SU-DHL-6 (cell line): Measurements from ENCODE around the gene GSS.

Experiments
- H2AFZ ChIP-seq: fragments of 200-600 bp; sonication (generic); 2 replicates; pipeline ENCODE4 v1.6.1; 2014; ENCODE audit warnings: low read depth, mild to moderate bottlenecking, moderate library complexity, mixed read lengths, antibody characterized with exemption, low read length; ENCODE audit not compliant: severe bottlenecking
- H3F3A ChIP-seq: fragments of 200-600 bp; shearing (Covaris generic); 2 replicates; pipeline ENCODE4 v1.6.0; 2016; ENCODE audit warnings: antibody characterized with exemption, mild to moderate bottlenecking; ENCODE audit not compliant: insufficient read depth
- H3K27ac ChIP-seq: fragments of 200-600 bp; sonication (generic); 2 replicates; pipeline ENCODE4 v1.5.1; 2016; ENCODE audit warnings: low read depth, mild to moderate bottlenecking, low read length, moderate library complexity, mixed read lengths
- H3K27me3 ChIP-seq: fragments of 200-600 bp; sonication (generic), shearing (Covaris generic); 2 replicates; pipeline ENCODE4 v1.6.0; 2014; ENCODE audit warnings: mild to moderate bottlenecking, low read length
- H3K36me3 ChIP-seq: fragments of 200-600 bp; sonication (generic); 2 replicates; pipeline ENCODE4 v1.6.1; 2014; ENCODE audit warnings: mild to moderate bottlenecking, low read length, mixed read lengths
- H3K4me2 ChIP-seq: fragments of 300-600, 200-600 bp; shearing (Covaris generic), sonication (generic); 2 replicates; pipeline ENCODE4 v1.6.0; 2014; ENCODE audit warnings: low read length, low read depth, mild to moderate bottlenecking; ENCODE audit not compliant: poor library complexity, severe bottlenecking
- H3K4me3 ChIP-seq: fragments of 200-600 bp; sonication (generic); 2 replicates; pipeline ENCODE4 v1.5.1; 2014; ENCODE audit warnings: antibody characterized with exemption, low read length, mild to moderate bottlenecking, mixed read lengths; ENCODE audit not compliant: insufficient read depth, poor library complexity, severe bottlenecking
- H3K79me2 ChIP-seq: fragments of 200-600 bp; sonication (generic); 2 replicates; pipeline ENCODE4 v1.6.1; 2014; ENCODE audit warnings: mild to moderate bottlenecking, low read length, moderate library complexity; ENCODE audit not compliant: insufficient read depth
- H3K9ac ChIP-seq: fragments of 200-600 bp; sonication (generic); 2 replicates; pipeline ENCODE4 v1.7.0; 2014; ENCODE audit warnings: mild to moderate bottlenecking, low read length
- H3K9me2 ChIP-seq: fragments of 200-600 bp; sonication (generic); replicated peaks from 2 replicates; pipeline ENCODE4 v1.6.1; 2014; ENCODE audit warnings: low read length; ENCODE audit not compliant: insufficient read depth
- H3K9me3 ChIP-seq: fragments of 200-600 bp; sonication (generic); 2 replicates; pipeline ENCODE4 v1.6.1; 2014; ENCODE audit warnings: low read length, mixed read lengths; ENCODE audit not compliant: insufficient read depth
- H4K20me1 ChIP-seq: fragments of 200-600 bp; sonication (generic); 2 replicates; pipeline ENCODE4 v1.6.1; 2014; ENCODE audit warnings: low read depth, mild to moderate bottlenecking, antibody characterized with exemption, low read length, moderate library complexity, mixed read lengths
- EZH2phosphoT487 ChIP-seq: fragments of 200-600 bp; sonication (generic), shearing (Covaris generic); conservative IDR thresholded peaks from 2 replicates; pipeline ENCODE4 v1.6.1; 2018; ENCODE audit warnings: mild to moderate bottlenecking, antibody characterized with exemption, low read length, moderate library complexity, mixed read lengths
- TF ChIP-seq, protein P1 (sequence below): fragments of 200-600 bp; sonication (generic); IDR thresholded peaks from one replicate; pipeline ENCODE4 v1.5.1; 2017; ENCODE audit warnings: antibody characterized with exemption, mild to moderate bottlenecking, low read length, moderate library complexity; ENCODE audit not compliant: insufficient read depth, poor library complexity, severe bottlenecking

The GSS gene

DNA sequence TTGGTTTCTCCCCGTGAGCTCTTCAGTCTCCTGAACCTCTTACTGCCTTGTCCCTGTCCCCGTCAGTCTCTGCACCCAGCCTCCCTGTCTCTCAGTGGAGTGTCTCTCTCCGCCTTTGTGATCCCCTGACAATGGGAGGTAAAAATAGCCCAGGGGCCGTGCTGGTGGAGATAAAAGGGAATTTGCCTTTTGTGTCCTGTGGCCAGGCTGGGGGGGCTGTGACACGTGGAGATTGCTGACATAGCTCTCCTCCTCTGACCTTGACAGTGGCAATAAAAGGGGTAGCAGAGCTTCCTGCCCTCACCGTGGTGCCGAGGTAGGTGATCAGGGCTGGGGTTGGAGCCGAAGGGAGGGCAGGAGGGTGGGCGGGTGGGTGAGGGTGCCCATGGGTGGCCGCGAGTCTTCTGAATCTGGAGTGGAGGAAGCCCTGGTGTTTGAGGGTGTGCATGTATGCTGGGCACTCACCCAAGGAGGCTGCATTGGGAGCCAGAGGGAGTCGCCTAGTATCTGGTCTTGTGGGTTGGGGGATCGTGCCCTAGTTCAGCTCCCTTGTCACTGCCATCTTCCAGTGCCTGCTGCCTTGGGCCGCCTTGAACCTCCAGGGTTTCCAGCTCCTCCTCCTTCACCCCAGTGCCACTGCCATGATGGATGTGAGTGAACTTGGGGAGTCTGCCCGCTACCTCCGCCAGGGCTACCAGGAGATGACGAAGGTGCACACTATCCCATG, 21.9 kb upstream of the GSS start:
- Histone ChIP-seq H3K4me2 (no peak overlapping the region), H3K9me2 (no peaks in the 10 kb centered on the region), H3F3A (no peaks in the 10 kb centered on the region), H3K27me3 (no peaks in the 10 kb centered on the region), H4K20me1 (no peaks in the 10 kb centered on the region), H3K9me3 (no peaks in the 10 kb centered on the region), H3K36me3 (no peaks in the 10 kb centered on the region), H3K4me3 (no peak overlapping the region), H2AFZ (no peak overlapping the region), H3K9ac (no peak overlapping the region), H3K27ac (no peak overlapping the region), H3K79me2 (no peaks in the 10 kb centered on the region)
- TF ChIP-seq, protein P1, sequence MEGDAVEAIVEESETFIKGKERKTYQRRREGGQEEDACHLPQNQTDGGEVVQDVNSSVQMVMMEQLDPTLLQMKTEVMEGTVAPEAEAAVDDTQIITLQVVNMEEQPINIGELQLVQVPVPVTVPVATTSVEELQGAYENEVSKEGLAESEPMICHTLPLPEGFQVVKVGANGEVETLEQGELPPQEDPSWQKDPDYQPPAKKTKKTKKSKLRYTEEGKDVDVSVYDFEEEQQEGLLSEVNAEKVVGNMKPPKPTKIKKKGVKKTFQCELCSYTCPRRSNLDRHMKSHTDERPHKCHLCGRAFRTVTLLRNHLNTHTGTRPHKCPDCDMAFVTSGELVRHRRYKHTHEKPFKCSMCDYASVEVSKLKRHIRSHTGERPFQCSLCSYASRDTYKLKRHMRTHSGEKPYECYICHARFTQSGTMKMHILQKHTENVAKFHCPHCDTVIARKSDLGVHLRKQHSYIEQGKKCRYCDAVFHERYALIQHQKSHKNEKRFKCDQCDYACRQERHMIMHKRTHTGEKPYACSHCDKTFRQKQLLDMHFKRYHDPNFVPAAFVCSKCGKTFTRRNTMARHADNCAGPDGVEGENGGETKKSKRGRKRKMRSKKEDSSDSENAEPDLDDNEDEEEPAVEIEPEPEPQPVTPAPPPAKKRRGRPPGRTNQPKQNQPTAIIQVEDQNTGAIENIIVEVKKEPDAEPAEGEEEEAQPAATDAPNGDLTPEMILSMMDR, result no peak
- TF ChIP-seq EZH2phosphoT487, result no peak

DNA sequence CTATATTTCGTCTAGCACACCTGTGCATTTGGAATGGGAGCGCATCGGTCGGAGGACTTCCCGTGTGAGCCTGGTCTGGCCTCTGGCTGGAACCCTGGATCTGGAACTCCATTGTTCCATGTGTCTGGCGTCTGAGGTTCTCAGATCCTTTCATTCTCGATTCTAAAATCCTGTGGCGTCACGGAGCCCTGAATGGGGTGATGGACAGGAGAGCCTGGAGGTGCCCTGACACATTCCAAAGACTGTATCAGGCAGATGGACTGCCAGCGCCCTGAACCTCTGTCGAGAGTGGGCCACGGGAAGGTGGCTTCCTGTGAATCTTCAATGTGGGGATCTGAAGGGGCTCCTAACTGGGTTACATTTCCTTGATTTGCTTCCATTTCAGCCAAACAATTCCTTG, 20.7 kb upstream of the GSS start:
- Histone ChIP-seq H3K9me3 (no peaks in the 10 kb centered on the region), H3K79me2 (no peaks in the 10 kb centered on the region), H3K4me2 (no peak overlapping the region), H3K27ac (no peak overlapping the region), H3F3A (no peaks in the 10 kb centered on the region), H3K9me2 (no peaks in the 10 kb centered on the region), H3K27me3 (no peaks in the 10 kb centered on the region), H3K9ac (no peak overlapping the region), H4K20me1 (no peaks in the 10 kb centered on the region), H3K4me3 (no peak overlapping the region), H2AFZ (no peak overlapping the region), H3K36me3 (no peaks in the 10 kb centered on the region)
- TF ChIP-seq EZH2phosphoT487, result no peak
- TF ChIP-seq, protein P1, result no peak

DNA sequence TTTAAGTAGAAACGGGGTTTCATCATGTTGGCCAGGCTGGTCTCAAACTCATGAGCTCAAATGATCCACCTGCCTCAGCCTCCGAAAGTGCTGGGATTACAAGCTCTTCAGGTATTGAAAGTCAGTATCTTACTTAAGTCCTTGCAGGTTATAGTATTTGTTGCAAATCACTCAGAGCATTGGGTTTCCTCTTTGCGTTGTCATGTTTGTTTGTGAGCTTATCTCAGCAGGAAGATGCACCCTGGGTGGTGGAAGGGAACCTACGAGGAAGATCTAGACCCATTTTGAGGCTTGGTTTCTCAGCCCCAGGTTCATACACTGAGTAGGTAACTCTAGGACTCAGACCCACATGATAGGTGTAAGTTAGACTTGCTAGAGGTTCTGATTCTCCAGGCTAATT, 18.6 kb upstream of the GSS start:
- no peak for TF ChIP-seq EZH2phosphoT487
- TF ChIP-seq, protein P1, result no peak
- no peak overlapping the region for H2AFZ ChIP-seq

More for the DNA sequence above, 18.6 kb upstream of the GSS start:
- Histone ChIP-seq H3K4me2 (no peak overlapping the region), H3K36me3 (no peaks in the 10 kb centered on the region), H3K9me3 (no peaks in the 10 kb centered on the region), H3F3A (no peaks in the 10 kb centered on the region), H3K4me3 (no peak overlapping the region), H3K27me3 (no peaks in the 10 kb centered on the region), H3K79me2 (no peaks in the 10 kb centered on the region), H4K20me1 (no peaks in the 10 kb centered on the region), H3K27ac (no peak overlapping the region), H3K9ac (no peak overlapping the region), H3K9me2 (no peaks in the 10 kb centered on the region)
